HEK293 (cell line): ENCODE measurements around the gene NOB1.

Experiments
- EGR2 ChIP-seq: fragments of 450-650 bp; formaldehyde crosslinking; IDR thresholded peaks from 2 replicates; pipeline ENCODE4 v1.5.1; 2016; ENCODE audit warnings: low read depth, missing biosample characterization, missing genetic modification characterization
- KLF16 ChIP-seq: fragments of 450-650 bp; formaldehyde crosslinking; IDR thresholded peaks from 2 replicates; pipeline ENCODE4 v1.5.1; 2017; ENCODE audit warnings: missing biosample characterization, missing genetic modification characterization
- KLF9 ChIP-seq: fragments of 450-650 bp; formaldehyde crosslinking; IDR thresholded peaks from 2 replicates; pipeline ENCODE4 v1.5.1; 2016; ENCODE audit warnings: missing biosample characterization, missing genetic modification characterization, low read depth
- MEIS1 ChIP-seq: sonication (generic); formaldehyde crosslinking; IDR thresholded peaks from 2 replicates; pipeline ENCODE4 v1.8.1; 2022; ENCODE audit warnings: missing genetic modification reagents, mild to moderate bottlenecking, borderline replicate concordance
- OVOL3 ChIP-seq: fragments of 450-650 bp; formaldehyde crosslinking; IDR thresholded peaks from 2 replicates; pipeline ENCODE4 v1.5.1; 2016; ENCODE audit warnings: missing biosample characterization, missing genetic modification characterization
- SCRT1 ChIP-seq: fragments of 450-650 bp; formaldehyde crosslinking; IDR thresholded peaks from 2 replicates; pipeline ENCODE4 v1.5.1; 2016; ENCODE audit warnings: missing biosample characterization, missing genetic modification characterization, borderline replicate concordance
- SP7 ChIP-seq: fragments of 450-650 bp; formaldehyde crosslinking; IDR thresholded peaks from 2 replicates; pipeline ENCODE4 v1.5.1; 2016; ENCODE audit warnings: missing biosample characterization, missing genetic modification characterization
- WT1 ChIP-seq: fragments of 450-650 bp; formaldehyde crosslinking; IDR thresholded peaks from 2 replicates; pipeline ENCODE4 v1.5.1; 2016; ENCODE audit warnings: missing biosample characterization, missing genetic modification characterization
- ZEB2 ChIP-seq: fragments of 450-650 bp; formaldehyde crosslinking; IDR thresholded peaks from 2 replicates; pipeline ENCODE4 v1.5.1; 2016; ENCODE audit warnings: missing biosample characterization, missing genetic modification characterization
- ZFHX2 ChIP-seq: fragments of 450-650 bp; formaldehyde crosslinking; conservative IDR thresholded peaks from 2 replicates; pipeline ENCODE4 v1.5.1; 2016; ENCODE audit warnings: missing biosample characterization, missing genetic modification characterization
- ZFP69B ChIP-seq: fragments of 450-650 bp; formaldehyde crosslinking; IDR thresholded peaks from 2 replicates; pipeline ENCODE4 v1.5.1; 2016; ENCODE audit warnings: missing biosample characterization, missing genetic modification characterization
- ZNF140 ChIP-seq: fragments of 450-650 bp; formaldehyde crosslinking; IDR thresholded peaks from 2 replicates; pipeline ENCODE4 v1.5.1; 2016; ENCODE audit warnings: missing biosample characterization, missing genetic modification characterization
- ZNF174 ChIP-seq: fragments of 450-650 bp; formaldehyde crosslinking; IDR thresholded peaks from 2 replicates; pipeline ENCODE4 v1.5.0; 2017; ENCODE audit warnings: missing biosample characterization, mild to moderate bottlenecking, missing genetic modification characterization
- ZNF18 ChIP-seq: fragments of 450-650 bp; formaldehyde crosslinking; IDR thresholded peaks from 2 replicates; pipeline ENCODE4 v1.5.1; 2016; ENCODE audit warnings: missing biosample characterization, missing genetic modification characterization
- ZNF19 ChIP-seq: fragments of 450-650 bp; formaldehyde crosslinking; IDR thresholded peaks from 2 replicates; pipeline ENCODE4; 2016; ENCODE audit warnings: missing biosample characterization, missing genetic modification characterization, low read depth
- ZNF266 ChIP-seq: fragments of 450-650 bp; formaldehyde crosslinking; IDR thresholded peaks from 2 replicates; pipeline ENCODE4 v1.5.1; 2016; ENCODE audit warnings: missing biosample characterization, missing genetic modification characterization, low read depth
- ZNF341 ChIP-seq: fragments of 450-650 bp; formaldehyde crosslinking; IDR thresholded peaks from 2 replicates; pipeline ENCODE4; 2016; ENCODE audit warnings: low read depth, missing biosample characterization, missing genetic modification characterization
- ZNF354C ChIP-seq: fragments of 450-650 bp; formaldehyde crosslinking; IDR thresholded peaks from 2 replicates; pipeline ENCODE4 v1.5.1; 2016; ENCODE audit warnings: missing biosample characterization, missing genetic modification characterization, low read depth, borderline replicate concordance
- ZNF391 ChIP-seq: fragments of 450-650 bp; formaldehyde crosslinking; IDR thresholded peaks from 2 replicates; pipeline ENCODE4 v1.5.1; 2016; ENCODE audit warnings: low read depth, missing biosample characterization, missing genetic modification characterization, borderline replicate concordance
- ZNF426 ChIP-seq: fragments of 450-650 bp; formaldehyde crosslinking; IDR thresholded peaks from 2 replicates; pipeline ENCODE4 v1.5.1; 2017; ENCODE audit warnings: missing biosample characterization, missing genetic modification characterization, mild to moderate bottlenecking, inconsistent platforms, moderate library complexity
- ZNF488 ChIP-seq: fragments of 450-650 bp; formaldehyde crosslinking; IDR thresholded peaks from 2 replicates; pipeline ENCODE4 v1.5.1; 2016; ENCODE audit warnings: missing biosample characterization, missing genetic modification characterization
- ZNF555 ChIP-seq: fragments of 450-650 bp; formaldehyde crosslinking; conservative IDR thresholded peaks from 2 replicates; pipeline ENCODE4 v1.5.1; 2017; ENCODE audit warnings: missing biosample characterization, mild to moderate bottlenecking, missing genetic modification characterization, inconsistent platforms
- ZNF610 ChIP-seq: fragments of 450-650 bp; formaldehyde crosslinking; IDR thresholded peaks from 2 replicates; pipeline ENCODE4 v1.5.1; 2016; ENCODE audit warnings: missing biosample characterization, missing genetic modification characterization, borderline replicate concordance
- ZNF76 ChIP-seq: fragments of 450-650 bp; formaldehyde crosslinking; IDR thresholded peaks from 2 replicates; pipeline ENCODE4; 2016; ENCODE audit warnings: low read depth, missing biosample characterization, missing genetic modification characterization, borderline replicate concordance
- ZNF837 ChIP-seq: fragments of 450-650 bp; formaldehyde crosslinking; IDR thresholded peaks from 2 replicates; pipeline ENCODE4 v1.5.1; 2016; ENCODE audit warnings: missing biosample characterization, missing genetic modification characterization
- ZXDB ChIP-seq: fragments of 450-650 bp; formaldehyde crosslinking; IDR thresholded peaks from 2 replicates; pipeline ENCODE4 v1.5.1; 2016; ENCODE audit warnings: missing biosample characterization, missing genetic modification characterization
- TF ChIP-seq, protein P1 (sequence below): fragments of 450-650 bp; IDR thresholded peaks from 2 replicates; pipeline ENCODE4 v1.5.1; 2018; ENCODE audit warnings: missing biosample characterization, missing genetic modification characterization
- TF ChIP-seq, protein P2 (sequence below): fragments of 450-650 bp; formaldehyde crosslinking; IDR thresholded peaks from 2 replicates; pipeline ENCODE4 v1.5.1; 2016; ENCODE audit warnings: missing biosample characterization, missing genetic modification characterization
- TF ChIP-seq, protein P3 (sequence below): fragments of 450-650 bp; formaldehyde crosslinking; IDR thresholded peaks from 2 replicates; pipeline ENCODE4 v1.5.1; 2016; ENCODE audit warnings: missing biosample characterization, missing genetic modification characterization

NOB1 gene

GRCh38 chr16:69726313-69727060 lies 28.2 kb downstream of the NOB1 start, which contains the start of gene NQO1 (continued):
- TF ChIP-seq, protein P1, sequence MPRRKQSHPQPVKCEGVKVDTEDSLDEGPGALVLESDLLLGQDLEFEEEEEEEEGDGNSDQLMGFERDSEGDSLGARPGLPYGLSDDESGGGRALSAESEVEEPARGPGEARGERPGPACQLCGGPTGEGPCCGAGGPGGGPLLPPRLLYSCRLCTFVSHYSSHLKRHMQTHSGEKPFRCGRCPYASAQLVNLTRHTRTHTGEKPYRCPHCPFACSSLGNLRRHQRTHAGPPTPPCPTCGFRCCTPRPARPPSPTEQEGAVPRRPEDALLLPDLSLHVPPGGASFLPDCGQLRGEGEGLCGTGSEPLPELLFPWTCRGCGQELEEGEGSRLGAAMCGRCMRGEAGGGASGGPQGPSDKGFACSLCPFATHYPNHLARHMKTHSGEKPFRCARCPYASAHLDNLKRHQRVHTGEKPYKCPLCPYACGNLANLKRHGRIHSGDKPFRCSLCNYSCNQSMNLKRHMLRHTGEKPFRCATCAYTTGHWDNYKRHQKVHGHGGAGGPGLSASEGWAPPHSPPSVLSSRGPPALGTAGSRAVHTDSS = no peak
- TF ChIP-seq SCRT1 (tag by site-specific recombination) (peak; percentile 89), KLF9 (tag by site-specific recombination) (peak; percentile 44; the same call in 1 of the 2 replicates), KLF16 (no peak), ZNF610 (tag by site-specific recombination) (no peak), ZNF18 (tag by site-specific recombination) (no peak), ZNF837 (tag by site-specific recombination) (no peak), ZNF76 (no peak), ZNF555 (tag by site-specific recombination) (no peak), ZNF266 (no peak), ZEB2 (tag by site-specific recombination) (no peak), ZNF488 (no peak), MEIS1 (CRISPR knock-in tag) (no peak), ZFHX2 (no peak), ZNF19 (tag by site-specific recombination) (no peak), ZNF391 (tag by site-specific recombination) (no peak), ZNF341 (0 out of 2 replicates have a peak, but pooled peaks have one; percentile 9), ZNF426 (tag by site-specific recombination) (no peak), EGR2 (tag by site-specific recombination) (0 out of 2 replicates have a peak, but pooled peaks have one; percentile 19), SP7 (peak; percentile 52), ZNF140 (tag by site-specific recombination) (no peak), OVOL3 (tag by site-specific recombination) (no peak), ZFP69B (no peak), ZNF174 (tag by site-specific recombination) (no peak), WT1 (tag by site-specific recombination) (no peak), ZNF354C (tag by site-specific recombination) (no peak), ZXDB (tag by site-specific recombination) (no peak)
- TF ChIP-seq, protein P2, sequence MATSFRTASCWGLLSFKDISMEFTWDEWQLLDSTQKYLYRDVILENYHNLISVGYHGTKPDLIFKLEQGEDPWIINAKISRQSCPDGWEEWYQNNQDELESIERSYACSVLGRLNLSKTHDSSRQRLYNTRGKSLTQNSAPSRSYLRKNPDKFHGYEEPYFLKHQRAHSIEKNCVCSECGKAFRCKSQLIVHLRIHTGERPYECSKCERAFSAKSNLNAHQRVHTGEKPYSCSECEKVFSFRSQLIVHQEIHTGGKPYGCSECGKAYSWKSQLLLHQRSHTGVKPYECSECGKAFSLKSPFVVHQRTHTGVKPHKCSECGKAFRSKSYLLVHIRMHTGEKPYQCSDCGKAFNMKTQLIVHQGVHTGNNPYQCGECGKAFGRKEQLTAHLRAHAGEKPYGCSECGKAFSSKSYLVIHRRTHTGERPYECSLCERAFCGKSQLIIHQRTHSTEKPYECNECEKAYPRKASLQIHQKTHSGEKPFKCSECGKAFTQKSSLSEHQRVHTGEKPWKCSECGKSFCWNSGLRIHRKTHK = no peak
- TF ChIP-seq, protein P3, sequence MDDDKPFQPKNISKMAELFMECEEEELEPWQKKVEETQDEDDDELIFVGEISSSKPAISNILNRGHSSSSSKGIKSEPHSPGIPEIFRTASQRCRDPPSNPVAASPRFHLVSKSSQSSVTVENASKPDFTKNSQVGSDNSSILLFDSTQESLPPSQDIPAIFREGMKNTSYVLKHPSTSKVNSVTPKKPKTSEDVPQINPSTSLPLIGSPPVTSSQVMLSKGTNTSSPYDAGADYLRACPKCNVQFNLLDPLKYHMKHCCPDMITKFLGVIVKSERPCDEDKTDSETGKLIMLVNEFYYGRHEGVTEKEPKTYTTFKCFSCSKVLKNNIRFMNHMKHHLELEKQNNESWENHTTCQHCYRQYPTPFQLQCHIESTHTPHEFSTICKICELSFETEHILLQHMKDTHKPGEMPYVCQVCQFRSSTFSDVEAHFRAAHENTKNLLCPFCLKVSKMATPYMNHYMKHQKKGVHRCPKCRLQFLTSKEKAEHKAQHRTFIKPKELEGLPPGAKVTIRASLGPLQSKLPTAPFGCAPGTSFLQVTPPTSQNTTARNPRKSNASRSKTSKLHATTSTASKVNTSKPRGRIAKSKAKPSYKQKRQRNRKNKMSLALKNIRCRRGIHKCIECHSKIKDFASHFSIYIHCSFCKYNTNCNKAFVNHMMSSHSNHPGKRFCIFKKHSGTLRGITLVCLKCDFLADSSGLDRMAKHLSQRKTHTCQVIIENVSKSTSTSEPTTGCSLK (tag by site-specific recombination) = no peak
